GM18517 (cell line): ENCODE measurements around the gene LRRC2.
A peak's percentile ranks its signal among the peaks of the same experiment; 100 is the strongest.
"Not testable (repeated sequence)": the region's sequence is repeated elsewhere in the genome, so short reads cannot be mapped to it uniquely, and the experiment has no call there.

ENCODE experiments used
- ATAC-seq: cut with Tn5 transposase; IDR thresholded peaks from one replicate; pipeline ENCODE4 v1.9.1; 2021; ENCODE audit warnings: mild to moderate bottlenecking, moderate library complexity; ENCODE audit not compliant: unreplicated experiment

Gene LRRC2

DNA sequence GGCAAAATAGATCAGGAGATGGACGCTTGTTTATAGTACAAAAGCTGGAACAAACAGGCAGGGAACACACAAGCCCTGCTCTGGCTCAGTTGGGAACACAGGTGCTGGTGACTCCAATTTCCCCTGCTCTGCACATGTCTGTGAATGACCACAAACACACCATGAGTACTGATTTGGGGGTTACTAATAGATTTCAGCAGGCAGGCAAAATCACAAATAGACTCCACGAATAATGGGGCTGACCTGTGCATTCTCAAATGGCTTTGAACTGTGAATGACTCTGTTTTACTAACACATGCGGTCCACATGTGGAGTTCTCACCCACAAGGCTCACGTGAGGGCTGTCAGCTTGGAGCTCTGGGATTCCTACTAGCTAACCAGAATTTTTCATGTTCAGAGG lies 64.4 kb downstream of the LRRC2 start:
- ATAC-seq: no peak

DNA sequence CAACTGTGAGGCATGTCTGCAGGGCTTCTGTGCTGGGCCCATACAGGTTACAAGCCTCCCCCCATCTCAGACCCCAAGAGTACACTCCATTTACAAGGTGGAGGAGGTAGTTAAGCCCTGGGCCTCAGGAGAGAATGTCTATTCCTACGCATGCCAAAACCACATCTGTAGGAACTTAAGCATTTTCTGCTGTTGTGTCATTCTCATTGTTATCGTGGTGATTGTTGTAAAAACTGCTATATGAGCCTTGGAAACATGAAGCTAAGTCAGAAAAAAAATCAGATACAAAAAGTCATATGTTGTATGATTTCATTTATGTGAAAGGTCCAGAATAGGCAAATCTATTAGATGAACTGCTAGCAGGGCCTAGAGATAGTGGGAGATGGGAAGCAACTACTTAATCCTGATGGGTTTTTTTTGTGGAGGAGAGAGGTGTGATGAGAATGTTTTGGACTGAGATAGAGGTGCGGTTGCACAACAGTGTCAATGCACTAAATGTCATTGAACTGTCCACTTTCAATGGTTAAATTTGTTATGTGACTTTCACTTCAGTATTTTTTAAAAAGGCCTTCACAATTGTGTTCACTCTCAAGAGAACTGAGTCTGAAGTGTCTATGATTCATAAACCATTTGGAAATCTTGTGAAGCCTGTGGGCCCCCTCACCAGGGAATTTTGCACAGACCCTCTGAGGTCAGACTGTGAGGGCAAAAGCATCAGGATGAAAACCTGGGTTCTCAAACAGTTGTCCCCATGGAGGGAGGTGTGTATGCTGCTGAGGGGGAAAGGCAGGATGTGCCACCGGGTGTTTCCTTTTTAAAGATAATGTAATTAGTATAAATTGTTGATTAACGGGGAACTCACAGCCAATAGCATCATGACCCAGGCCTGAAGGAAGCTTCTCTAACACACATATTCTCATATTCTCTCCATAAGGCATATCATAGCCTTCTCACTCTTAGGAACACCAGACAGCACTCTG lies 65.2 kb downstream of the LRRC2 start:
- peak; percentile 50 for ATAC-seq

DNA sequence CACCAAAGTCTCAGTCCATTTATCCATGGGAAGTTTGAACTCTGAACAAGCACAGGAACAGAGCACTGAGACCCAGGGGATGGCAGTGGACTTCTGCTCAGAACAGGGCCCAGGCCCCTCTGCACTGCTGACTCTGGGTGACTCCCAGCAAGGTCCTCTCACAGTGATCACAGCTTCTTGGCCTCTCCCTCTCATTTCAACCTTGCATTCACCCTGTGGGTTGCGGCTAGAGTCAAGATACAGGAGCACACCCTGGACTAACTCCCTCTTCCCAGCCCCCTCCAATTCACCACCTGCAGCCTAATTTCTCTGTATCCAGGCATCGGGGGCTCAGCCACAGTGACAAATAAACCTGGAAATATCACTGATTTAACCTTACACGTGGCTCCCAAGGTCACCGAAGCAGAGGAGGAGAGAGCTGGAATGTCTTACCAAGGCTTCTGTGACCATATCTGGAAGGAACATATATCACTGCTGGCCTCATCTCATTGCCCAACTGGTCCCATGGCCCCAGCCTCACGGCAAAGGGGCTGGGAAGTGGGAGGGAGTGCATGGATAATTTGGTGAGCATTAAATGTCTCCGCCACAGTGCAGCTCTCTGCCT lies 67.1 kb downstream of the LRRC2 start:
- ATAC-seq: no peak

DNA sequence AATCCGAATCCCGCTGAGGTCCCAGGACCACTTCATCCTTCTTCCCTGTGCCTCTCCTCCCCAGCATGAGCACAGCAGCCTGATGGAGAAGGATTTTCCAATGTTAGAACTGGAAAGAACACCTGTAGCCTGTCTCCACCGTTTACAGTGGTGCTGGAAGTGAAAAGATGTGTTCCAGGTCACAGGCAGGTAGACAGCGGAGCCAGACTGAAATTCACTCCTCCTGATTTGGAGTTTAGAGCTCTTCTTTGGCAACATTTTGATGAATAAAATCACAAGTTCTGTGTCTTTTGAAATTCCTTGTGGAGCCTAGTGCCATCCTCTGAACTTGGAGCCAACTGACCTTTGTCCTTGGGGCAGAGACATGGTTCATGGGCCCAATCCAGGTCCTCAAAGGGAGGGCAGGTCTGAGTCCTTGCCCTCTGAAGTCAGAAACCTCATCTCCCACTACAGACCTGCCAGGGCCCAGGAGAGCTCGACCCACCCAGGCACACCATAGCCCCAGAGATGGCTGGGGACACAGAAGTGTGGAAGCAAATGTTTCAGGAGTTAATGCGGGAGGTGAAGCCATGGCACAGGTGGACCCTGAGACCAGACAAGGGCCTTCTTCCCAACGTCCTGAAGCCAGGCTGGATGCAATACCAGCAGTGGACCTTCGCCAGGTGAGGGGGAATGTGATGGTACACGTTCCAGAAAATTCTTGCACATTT lies 68.4 kb downstream of the LRRC2 start, which contains the start of gene RTP3:
RTP3 (plus strand) TSS at position 421 of the 710 bp plus-strand sequence; CDS start at position 508, 87 bp downstream.
- ATAC-seq: no peak

DNA sequence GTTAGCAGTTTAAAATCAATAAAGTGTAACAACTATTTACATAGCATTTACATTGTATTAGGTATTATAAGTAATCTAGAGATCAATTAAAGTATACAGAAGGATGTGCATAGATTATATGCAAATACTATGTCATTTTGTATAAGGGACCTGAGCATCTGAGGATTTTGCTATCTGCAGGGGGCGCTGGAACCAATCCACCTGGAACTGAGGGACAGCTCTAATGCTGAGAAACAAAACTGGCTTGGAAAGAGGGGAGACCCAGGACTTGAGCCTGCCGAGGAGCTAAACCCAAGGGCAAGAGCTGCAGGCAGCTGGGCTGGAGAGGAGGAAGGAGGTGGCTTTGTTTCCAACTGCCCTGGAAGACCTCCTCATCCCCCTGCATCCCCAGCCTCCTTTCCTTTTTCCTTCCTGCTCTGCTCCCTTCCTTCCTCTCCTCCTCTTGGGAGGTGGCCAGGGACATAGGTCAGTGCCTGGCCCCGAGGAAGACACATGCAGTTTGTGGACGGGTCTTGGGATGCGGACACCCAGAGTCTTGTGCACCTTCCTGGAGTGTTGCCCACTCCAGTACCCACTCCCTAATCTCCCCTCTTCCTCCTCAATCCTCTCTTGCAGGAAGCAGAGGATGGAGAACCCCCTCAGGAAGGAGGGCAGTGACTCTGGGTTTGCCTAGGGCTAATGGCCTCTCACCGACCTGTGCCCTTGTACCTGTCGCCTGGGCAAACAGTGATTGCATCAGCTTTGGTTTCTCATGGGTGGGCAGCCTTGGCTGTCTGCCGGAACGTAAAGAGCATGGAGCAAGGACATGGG lies 69.2 kb downstream of the LRRC2 start:
- no peak for ATAC-seq

DNA sequence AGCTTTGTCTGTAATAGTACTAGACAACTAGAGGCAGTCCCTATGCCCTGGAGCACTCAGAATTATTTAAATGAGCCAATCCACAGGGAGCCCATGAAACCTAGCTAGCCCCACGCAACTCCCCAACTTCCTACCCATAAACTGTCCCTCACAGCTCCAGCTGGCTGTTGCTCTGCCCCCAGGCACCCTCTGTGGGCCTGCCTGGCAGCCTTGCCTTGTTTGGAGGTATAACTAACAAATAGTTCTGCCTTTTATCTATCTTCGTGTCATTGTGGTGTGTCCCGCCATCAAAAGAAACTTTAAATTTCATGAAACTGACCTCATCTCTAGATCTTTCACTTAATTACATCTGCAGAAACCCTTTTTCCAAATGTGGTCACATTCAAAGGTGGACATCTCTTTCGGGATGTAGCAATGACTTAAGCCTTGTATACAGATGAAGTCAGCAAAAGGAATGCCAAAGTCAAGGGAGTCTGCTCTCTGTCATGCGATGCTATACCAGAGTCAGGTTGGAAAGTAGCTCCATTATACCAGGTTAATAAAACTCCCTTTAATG lies 70.1 kb downstream of the LRRC2 start:
- no peak for ATAC-seq

DNA sequence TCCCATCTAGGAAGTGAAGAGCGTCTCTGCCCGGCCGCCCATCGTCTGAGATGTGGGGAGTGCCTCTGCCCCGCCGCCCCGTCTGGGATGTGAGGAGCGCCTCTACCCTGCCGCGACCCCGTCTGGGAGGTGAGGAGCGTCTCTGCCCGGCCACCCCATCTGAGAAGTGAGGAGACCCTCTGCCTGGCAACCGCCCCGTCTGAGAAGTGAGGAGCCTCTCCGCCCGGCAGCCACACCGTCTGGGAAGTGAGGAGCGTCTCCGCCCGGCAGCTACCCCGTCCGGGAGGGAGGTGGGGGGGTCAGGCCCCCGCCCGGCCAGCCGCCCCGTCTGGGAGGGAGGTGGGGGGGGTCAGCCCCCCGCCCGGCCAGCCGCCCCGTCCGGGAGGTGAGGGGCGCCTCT lies 71.6 kb downstream of the LRRC2 start:
- ATAC-seq: not testable (repeated sequence)

DNA sequence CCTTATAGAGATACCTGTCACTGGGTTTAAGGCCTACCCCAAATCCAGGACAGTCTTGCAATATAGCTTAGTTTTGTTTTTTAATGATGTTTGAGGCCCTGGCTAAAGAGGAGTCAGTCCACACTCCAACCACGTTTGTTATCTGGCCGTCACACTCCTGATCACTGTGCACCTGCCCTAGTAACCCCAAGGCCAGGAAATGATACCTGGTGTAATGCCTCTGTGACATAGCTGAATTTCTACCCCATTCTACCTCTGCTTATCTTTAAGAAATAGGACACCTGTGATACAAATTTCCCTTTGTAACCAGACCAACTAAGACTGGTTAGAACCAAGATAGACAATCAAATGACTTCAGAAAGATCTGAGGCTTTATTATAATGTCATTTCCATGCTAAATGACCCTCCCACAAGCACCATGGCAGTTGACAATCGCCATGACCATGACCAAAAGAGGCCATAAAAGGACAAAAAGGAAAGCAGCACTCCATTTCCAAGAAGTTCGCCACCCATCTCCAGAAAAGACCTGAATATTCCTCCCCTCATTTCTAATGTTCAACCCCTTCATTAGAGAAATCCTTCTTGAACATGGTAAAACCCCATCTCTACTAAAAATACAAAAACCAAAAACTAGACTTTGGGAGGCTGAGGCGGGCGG lies 73.1 kb downstream of the LRRC2 start:
- no peak for ATAC-seq

DNA sequence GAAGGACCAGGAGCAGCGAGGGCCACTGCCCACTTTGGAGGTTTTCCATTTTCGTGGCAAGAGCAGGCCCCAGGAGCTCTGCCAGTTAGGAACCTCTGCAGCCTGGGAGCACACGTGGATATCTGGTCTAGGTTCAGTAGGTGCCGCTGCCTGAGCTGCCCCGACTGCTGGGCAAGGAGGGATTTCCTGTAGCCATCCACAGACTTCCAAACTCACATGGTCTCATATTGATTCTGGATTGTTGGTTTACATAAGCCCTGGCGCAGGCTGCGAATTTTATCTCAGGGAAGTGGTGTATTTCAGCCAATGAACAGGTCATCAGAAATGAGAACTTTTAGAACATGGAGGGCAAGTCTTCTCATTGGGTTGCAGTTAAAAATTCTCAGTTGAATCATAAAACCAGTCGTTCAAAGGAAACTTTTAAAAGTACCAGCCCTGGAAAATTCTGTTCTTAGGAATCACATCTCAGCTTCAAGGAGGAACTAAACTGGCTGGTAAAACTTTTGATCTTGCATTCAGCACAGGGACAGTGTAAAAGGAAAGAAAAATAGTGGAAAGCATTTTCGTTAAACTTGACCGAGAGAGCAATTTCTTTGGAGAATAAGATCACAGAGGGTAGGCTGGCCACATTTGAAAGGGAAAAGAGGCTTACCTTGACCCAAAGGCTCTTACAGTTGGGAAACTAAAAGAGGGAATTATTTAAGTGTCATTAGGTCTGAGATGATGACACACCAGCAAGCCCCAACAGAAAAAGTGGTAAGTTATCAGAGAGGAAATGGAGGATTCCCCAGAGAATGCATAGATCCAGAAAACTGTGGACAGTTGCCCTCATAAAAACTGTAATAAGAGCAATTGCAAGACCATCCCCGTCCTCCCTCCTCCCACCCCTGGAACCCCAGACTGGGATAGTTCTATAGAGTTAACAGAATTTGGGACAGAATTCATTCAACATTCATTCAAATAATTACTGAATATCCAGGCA lies 74.7 kb downstream of the LRRC2 start:
- ATAC-seq: no peak

DNA sequence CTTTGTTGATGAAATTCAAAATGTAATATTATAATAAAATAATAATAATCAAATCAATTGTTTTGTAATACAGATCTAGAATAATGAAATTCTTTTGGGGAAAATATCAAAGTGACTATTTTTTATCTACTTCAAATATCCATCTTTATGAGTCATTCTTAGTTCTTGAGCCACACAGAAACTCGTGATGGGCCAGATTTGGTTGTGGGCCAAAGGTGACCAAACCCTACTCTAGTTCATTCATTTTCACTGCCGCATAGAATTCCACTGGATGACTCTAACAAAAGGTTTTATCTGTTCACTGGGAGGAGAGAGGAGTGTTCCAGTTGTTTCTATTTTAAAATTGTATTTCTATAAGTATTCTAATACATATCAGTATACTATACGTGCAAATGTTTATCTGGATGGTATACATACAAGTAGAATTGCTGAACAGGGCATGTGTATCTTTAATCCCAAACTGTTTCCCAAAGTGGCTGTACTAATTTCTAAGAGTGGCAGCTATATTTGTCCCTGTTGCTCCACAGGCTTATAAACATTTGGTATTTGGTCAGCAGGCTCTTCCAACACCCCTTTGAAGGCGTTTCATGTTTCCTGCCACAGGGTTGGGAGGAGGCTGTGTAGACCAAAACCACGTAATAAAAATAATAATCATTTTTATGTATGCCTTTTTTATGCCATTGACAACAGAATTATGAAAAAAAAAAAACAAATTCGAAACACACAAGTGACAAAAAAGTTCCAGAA lies 75.6 kb downstream of the LRRC2 start:
- ATAC-seq: no peak

DNA sequence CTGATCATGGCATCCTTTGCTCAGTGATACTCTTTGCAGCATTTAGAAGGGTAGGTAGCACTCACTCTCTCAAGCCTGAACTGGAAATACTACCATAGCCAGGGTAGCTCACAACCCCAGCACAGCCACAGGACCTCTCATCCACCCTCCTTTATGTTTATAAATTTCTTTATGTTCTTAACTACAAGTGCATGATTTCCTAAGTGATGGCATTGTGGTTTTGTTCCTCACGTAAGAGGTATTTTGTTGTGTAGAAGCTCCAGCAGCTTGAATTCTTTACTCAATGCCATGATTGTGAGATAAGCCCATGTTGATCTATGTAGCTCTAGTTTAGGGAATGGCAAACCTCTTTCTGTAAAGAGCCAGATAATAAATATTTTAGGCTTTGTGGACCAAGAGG lies 76.2 kb downstream of the LRRC2 start:
- ATAC-seq: no peak

DNA sequence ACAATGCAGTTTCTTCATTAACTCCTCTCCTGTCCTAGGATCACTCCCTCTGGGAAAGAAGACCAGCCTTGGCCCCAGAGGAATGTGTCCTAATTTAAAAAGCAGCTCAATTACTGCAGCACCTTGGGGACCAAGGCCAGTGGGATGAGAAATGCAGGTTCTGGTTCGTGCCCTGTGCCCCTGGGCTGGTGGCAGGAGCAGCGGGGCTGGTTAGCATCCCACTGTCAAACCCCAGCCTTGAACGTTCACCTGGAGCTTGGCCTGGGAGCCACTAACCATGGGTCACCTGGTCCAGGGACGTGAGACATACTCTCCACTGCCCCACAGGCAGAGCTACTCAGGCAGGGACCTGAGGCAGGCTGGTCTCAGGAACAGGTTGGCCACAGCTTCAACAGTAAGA lies 76.7 kb downstream of the LRRC2 start:
- ATAC-seq: no peak

DNA sequence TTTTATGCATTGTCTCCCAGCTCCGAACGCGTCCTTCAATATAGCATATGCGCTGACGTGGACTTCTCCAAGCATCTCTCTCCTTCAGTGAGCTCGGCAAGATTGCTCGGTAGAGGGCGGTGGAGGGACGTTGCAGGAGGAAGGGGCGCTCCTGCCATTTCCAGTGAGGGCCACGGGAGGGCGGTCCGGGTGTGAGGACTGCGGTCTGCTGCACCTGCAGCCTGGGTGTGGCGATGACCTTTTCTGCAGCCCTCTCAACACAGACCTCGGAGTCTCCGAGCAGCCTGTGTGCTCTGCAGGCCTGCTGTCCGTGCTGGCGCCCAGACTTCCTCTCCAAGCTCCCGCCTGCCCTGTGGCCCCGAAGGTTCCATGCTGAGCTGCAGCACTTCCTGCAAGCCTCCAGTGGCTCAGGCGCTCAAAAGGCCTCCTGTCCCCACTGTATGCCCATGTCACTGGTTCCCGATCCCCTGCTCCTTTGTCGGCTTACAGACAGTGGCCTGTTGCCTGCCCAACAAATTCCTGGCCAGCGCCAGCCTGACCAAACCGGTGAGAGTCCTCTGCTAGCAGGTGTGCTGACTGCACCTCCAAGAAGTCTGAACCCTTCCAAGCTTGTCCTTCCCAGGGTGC lies 77.3 kb downstream of the LRRC2 start:
- peak; percentile 92 for ATAC-seq

DNA sequence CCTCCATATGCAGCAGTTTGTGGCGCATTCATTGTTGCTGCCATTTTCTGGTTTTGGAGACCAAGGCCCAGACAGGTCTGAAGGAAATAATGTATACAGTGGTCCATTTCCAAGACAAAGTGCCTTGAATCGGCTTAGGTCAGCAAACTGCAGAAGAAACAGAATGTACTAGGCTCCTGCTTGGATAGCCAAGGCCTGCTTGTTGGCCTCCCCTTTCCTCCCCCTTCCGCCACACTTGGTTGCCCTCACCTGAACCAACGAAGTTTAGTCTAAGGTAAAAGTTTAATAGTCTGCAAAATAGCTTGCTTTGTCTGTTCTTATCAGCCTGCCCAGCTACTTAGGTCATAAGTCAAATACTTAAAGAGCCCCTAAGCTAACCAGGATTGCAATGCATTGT lies 80.3 kb downstream of the LRRC2 start:
- ATAC-seq: no peak

DNA sequence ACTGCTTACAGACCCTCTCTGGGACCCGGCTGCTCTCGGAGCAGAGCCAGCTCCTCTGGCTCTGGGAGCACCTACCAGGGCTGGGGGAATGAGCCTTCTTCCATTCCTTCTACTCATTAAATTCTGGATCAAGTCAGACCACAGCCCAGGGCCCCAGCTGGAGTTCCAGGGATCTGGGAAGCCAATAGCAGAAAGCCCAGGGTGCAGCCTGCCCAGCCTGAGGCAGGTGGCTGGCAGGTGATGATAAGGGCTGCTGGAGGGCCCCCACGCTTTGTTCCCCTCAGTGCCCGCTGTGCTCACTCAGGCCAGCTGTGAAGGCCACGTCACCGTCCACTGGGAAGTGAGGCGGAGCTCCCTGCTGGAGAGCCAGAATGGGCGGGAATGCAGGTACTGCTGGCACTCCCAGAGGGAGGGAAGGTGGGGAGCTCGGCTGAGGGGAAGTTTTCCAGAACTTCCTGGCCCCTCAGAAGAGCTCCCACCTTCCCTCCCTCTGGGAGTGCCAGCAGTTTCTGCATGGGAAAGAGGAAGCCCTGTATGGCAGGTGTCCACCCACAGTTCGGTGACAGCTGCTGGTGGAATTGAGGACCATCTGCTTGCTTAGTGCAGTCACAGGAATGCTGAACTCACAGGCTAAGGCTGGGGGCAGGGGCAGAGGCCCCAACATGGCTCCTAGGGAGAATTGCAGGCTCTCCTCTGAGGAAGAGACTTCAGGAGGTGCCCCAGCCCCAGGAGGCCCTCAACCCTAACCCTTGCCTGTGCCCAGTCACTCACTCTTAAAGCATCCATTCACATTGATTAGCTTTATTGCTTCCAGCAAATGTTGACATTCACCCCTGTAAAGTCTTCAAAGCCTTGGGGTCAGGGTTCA lies 81.0 kb downstream of the LRRC2 start:
- no peak for ATAC-seq

DNA sequence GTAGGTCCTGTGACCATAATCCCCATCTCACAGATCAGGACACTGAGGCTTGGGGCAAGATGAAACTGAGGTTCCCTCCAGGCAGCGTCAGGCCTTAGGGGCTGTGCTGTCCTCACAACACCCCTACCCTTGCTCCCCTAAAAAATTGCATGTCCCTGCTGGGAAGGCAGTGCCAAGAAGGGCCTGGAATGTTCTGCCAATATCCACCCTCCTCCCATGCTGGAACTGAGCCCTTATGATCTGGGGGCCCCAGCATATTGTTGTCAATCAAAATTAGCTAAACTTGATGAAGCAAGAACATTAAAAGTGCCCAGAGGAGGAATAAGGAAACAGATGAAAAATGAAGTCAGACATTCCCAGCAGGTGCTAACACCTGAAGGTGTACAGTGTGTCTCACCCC lies 81.7 kb downstream of the LRRC2 start:
- no peak for ATAC-seq

DNA sequence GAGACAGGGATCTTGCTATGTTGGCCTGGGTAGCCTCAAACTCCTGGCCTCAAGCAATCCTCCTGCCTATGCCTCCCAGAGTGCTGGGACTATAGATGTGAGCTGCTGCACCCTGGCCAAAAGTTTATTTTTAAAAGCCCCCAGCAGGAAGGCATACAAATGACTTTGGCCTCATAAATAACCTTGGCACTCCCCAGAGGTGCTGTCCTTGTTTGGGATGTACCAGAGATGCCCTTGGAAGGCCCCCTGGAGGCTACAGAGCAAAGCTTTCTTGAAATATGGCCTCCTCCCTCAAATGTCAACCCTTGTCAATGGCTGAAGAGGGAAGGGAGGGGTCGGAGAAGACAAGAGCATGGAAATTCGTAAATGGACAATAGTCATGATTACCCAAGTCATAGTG lies 82.3 kb downstream of the LRRC2 start:
- no peak for ATAC-seq
